Naive thymus-derived CD4-positive, alpha-beta T cell (primary cell): ENCODE data around the gene HSPH1. TPM values are rescaled to one million over a fixed set of nuclear protein-coding genes. Genes with fewer than 3 reads are reported as not detected.

ENCODE experiments used
- ATAC-seq: fragments of 150-1000 bp; cut with Tn5 transposase; 2 replicates; pipeline ENCODE4 v1.10.0; 2021; ENCODE audit warnings: mild to moderate bottlenecking, moderate library complexity
- CTCF ChIA-PET: fragments of 350-600 bp; sonication (Branson Sonifier 250); formaldehyde crosslinking; loops from one replicate; lab custom pipeline; 2021; ENCODE audit warnings: antibody characterized with exemption; lab: Charles Lee
- POLR2A ChIA-PET: fragments of 350-600 bp; sonication (Branson Sonifier 250); formaldehyde crosslinking; loops from one replicate; lab custom pipeline; 2021; ENCODE audit warnings: antibody characterized with exemption, inconsistent platforms; lab: Charles Lee
- DNase-seq, 9 donors: peaks; one replicate each; pipeline versions ENCODE4 v3.0.0 to v3.0.0-alpha.2; 2020 to 2022; ENCODE audit warnings: mixed read lengths in 1 of 9
- H3K27ac ChIP-seq: one replicate; pipeline ENCODE4 v1.7.0; 2013; ENCODE audit warnings: mild to moderate bottlenecking, low read depth, low read length, moderate library complexity
- H3K27me3 ChIP-seq, 2 donors: one replicate each; pipeline ENCODE4 v1.7.0; 2013; ENCODE audit warnings: low read length in 2 of 2, mild to moderate bottlenecking in 2 of 2, moderate library complexity in 2 of 2; ENCODE audit not compliant: control insufficient read depth in 2 of 2, insufficient read depth in 2 of 2
- H3K36me3 ChIP-seq, 3 experiments: 1 replicate in 2 of 3; 2 replicates in 1 of 3; pipeline ENCODE4 v1.7.0; 2013; ENCODE audit warnings: low read length in 3 of 3, mild to moderate bottlenecking in 3 of 3, moderate library complexity in 1 of 3; ENCODE audit not compliant: insufficient read depth in 3 of 3, control insufficient read depth in 2 of 3
- H3K4me1 ChIP-seq, 2 donors: one replicate each; pipeline ENCODE4 v1.7.0; 2013; ENCODE audit warnings: low read length in 2 of 2, mild to moderate bottlenecking in 2 of 2, moderate library complexity in 1 of 2; ENCODE audit not compliant: control insufficient read depth in 2 of 2, insufficient read depth in 2 of 2
- H3K4me3 ChIP-seq: 2 replicates; pipeline ENCODE4 v1.7.0; 2013; ENCODE audit warnings: mild to moderate bottlenecking, low read length
- H3K9me3 ChIP-seq, 3 experiments: 1 replicate in 2 of 3; 2 replicates in 1 of 3; pipeline ENCODE4 v1.7.0; 2013; ENCODE audit warnings: low read length in 3 of 3; ENCODE audit not compliant: control insufficient read depth in 2 of 3
- H3K27ac Mint-ChIP-seq, 9 donors: one replicate each; pipeline ENCODE4 v1.8.0; 2020 to 2022; ENCODE audit warnings: mixed read lengths in 9 of 9, mild to moderate bottlenecking in 8 of 9, moderate library complexity in 5 of 9, inconsistent platforms in 2 of 9
- H3K27me3 Mint-ChIP-seq, 5 donors: one replicate each; pipeline ENCODE4 v1.8.0; 2021 to 2022; ENCODE audit warnings: mixed read lengths in 5 of 5, mild to moderate bottlenecking in 1 of 5
- H3K36me3 Mint-ChIP-seq, 5 donors: one replicate each; pipeline ENCODE4 v1.8.0; 2020 to 2022; ENCODE audit warnings: mixed read lengths in 5 of 5, mild to moderate bottlenecking in 3 of 5, inconsistent platforms in 1 of 5
- H3K4me1 Mint-ChIP-seq, 7 donors: one replicate each; pipeline ENCODE4 v1.8.0; 2020 to 2022; ENCODE audit warnings: mixed read lengths in 7 of 7, mild to moderate bottlenecking in 3 of 7, inconsistent platforms in 1 of 7
- H3K4me3 Mint-ChIP-seq, 10 donors: one replicate each; pipeline ENCODE4 v1.8.0; 2020 to 2022; ENCODE audit warnings: mild to moderate bottlenecking in 10 of 10, mixed read lengths in 10 of 10, moderate library complexity in 6 of 10, inconsistent platforms in 2 of 10
- H3K9me3 Mint-ChIP-seq, 11 donors: one replicate each; pipeline ENCODE4 v1.8.0; 2020 to 2022; ENCODE audit warnings: mixed read lengths in 11 of 11, mild to moderate bottlenecking in 4 of 11, inconsistent platforms in 1 of 11, moderate library complexity in 1 of 11
- intact Hi-C, 2 donors: fragments of 100-400 bp; cut with micrococcal nuclease; formaldehyde crosslinking; loops; one replicate each; pipeline ENCODE4 v1.15.1; 2023
- polyA plus RNA-seq, 2 donors: library from polyadenylated mRNA; unstranded; fragments of 300-500 nt; fragmentation: Illumina TruSeq; gene quantifications; one replicate each; pipeline ENCODE4 v1.2.3, GENCODE V29; 2021
- total RNA-seq, 6 experiments: library from RNA in 5 of 6; stranded (reverse) in 5 of 6; gene quantifications; 1 replicate in 5 of 6; 2 replicates in 1 of 6; pipeline ENCODE4 v1.2.3 and lab custom pipeline; 2021 to 2026

HSPH1 gene
- total and polyA plus RNA-seq, 7 experiments from 2014 or later: 36.6 to 154 (median 73.1) TPM

- Histone ChIP-seq H3K36me3 (no peaks in the 10 kb centered on the region), H3K9me3 (no peaks in the 10 kb centered on the region), H3K27me3 (no peaks in the 10 kb centered on the region), H3K4me3 (no peak overlapping the region), H3K4me1 (no peaks in the 10 kb centered on the region), H3K27ac (no peak overlapping the region)
- H3K9me3 Mint-ChIP-seq: peaks cover 0 to 1% (median 0%) of the 10 kb centered on the region in 11 donors
- CTCF ChIA-PET: no interaction called here
- H3K27ac Mint-ChIP-seq: no peak overlapping the region
- peaks cover 0 to 23% (median 0%) of the 10 kb centered on the region in 7 donors for H3K4me1 Mint-ChIP-seq
- peaks cover 32 to 67% (median 44%) of the 10 kb centered on the region in 5 donors for H3K27me3 Mint-ChIP-seq
- H3K4me3 Mint-ChIP-seq: no peak overlapping the region
- DNase-seq (no peak), ATAC-seq (no peak)
- POLR2A ChIA-PET: no interaction called here
- intact Hi-C loops: no loop called here
- H3K36me3 Mint-ChIP-seq: peaks cover 0 to 6% (median 0%) of the 10 kb centered on the region in 5 donors
These were observed 39.6 kb downstream of the HSPH1 start for GRCh38 chr13:31122143-31122542.

- Histone ChIP-seq H3K27ac (no peak overlapping the region), H3K27me3 (no peaks in the 10 kb centered on the region), H3K9me3 (no peaks in the 10 kb centered on the region), H3K4me1 (no peaks in the 10 kb centered on the region), H3K4me3 (no peak overlapping the region), H3K36me3 (no peaks in the 10 kb centered on the region)
- intact Hi-C loops: no loop called here
- H3K36me3 Mint-ChIP-seq: peaks cover 0 to 5% (median 0%) of the 10 kb centered on the region in 5 donors
- DNase-seq (no peak), ATAC-seq (no peak)
- peaks cover 26 to 67% (median 44%) of the 10 kb centered on the region in 5 donors for H3K27me3 Mint-ChIP-seq
- ChIA-PET POLR2A (no interaction called here), CTCF (interaction anchor here (0.6 kb wide), 1 partner anchor 93 kb away, joined by 4 read pairs; no protein-coding TSS in a partner anchor)
- peaks cover 0 to 1% (median 0%) of the 10 kb centered on the region in 11 donors for H3K9me3 Mint-ChIP-seq
- no peak overlapping the region for H3K27ac Mint-ChIP-seq
- peaks cover 0 to 23% (median 0%) of the 10 kb centered on the region in 7 donors for H3K4me1 Mint-ChIP-seq
- no peak overlapping the region for H3K4me3 Mint-ChIP-seq
These were observed 40.1 kb downstream of the HSPH1 start for GRCh38 chr13:31121379-31122140.

- CTCF ChIA-PET: no interaction called here
These were observed 41.6 kb downstream of the HSPH1 start for GRCh38 chr13:31119966-31120700.

GRCh38 chr13:31119526-31119925 is 42.2 kb downstream of the HSPH1 start:
- H3K36me3 ChIP-seq: no peaks in the 10 kb centered on the region
- POLR2A ChIA-PET: no interaction called here
- CTCF ChIA-PET: no interaction called here
- DNase-seq (no peak), ATAC-seq (no peak)
- H3K27me3 ChIP-seq: no peaks in the 10 kb centered on the region
- Mint-ChIP-seq H3K27ac (peak overlapping the region in 1 of 9 donors; percentile 58), H3K27me3 (peaks cover 22 to 69% (median 30%) of the 10 kb centered on the region in 5 donors), H3K4me3 (no peak overlapping the region), H3K36me3 (no peaks in the 10 kb centered on the region), H3K4me1 (peaks cover 0 to 23% (median 0%) of the 10 kb centered on the region in 7 donors), H3K9me3 (peaks cover 0 to 1% (median 0%) of the 10 kb centered on the region in 11 donors)
- H3K27ac ChIP-seq: no peak overlapping the region
- H3K4me3 ChIP-seq: no peak overlapping the region
- intact Hi-C loops: no loop called here
- no peaks in the 10 kb centered on the region for H3K9me3 ChIP-seq
- no peaks in the 10 kb centered on the region for H3K4me1 ChIP-seq

More at GRCh38 chr13:31119966-31120700, 41.6 kb downstream of the HSPH1 start:
- Mint-ChIP-seq H3K9me3 (peaks cover 0 to 1% (median 0%) of the 10 kb centered on the region in 11 donors), H3K4me3 (peak overlapping the region in 1 of 10 donors; percentile 2), H3K4me1 (peaks cover 0 to 23% (median 0%) of the 10 kb centered on the region in 7 donors), H3K27ac (no peak overlapping the region), H3K27me3 (peaks cover 22 to 69% (median 35%) of the 10 kb centered on the region in 5 donors), H3K36me3 (no peaks in the 10 kb centered on the region)
- no peak for ATAC-seq
- no peaks in the 10 kb centered on the region for H3K27me3 ChIP-seq
- H3K9me3 ChIP-seq: no peaks in the 10 kb centered on the region
- no peak for DNase-seq
- H3K27ac ChIP-seq: no peak overlapping the region
- no peaks in the 10 kb centered on the region for H3K36me3 ChIP-seq
- H3K4me3 ChIP-seq: no peak overlapping the region
- intact Hi-C loops: no loop called here
- no peaks in the 10 kb centered on the region for H3K4me1 ChIP-seq
- POLR2A ChIA-PET: no interaction called here

GRCh38 chr13:31116224-31116623 is 45.5 kb downstream of the HSPH1 start:
- H3K27me3 Mint-ChIP-seq: peaks cover 14 to 70% (median 18%) of the 10 kb centered on the region in 5 donors

GRCh38 chr13:31115616-31116015 is 46.1 kb downstream of the HSPH1 start:
- DNase-seq (no peak), ATAC-seq (no peak)
- Histone ChIP-seq H3K4me1 (no peaks in the 10 kb centered on the region), H3K36me3 (no peaks in the 10 kb centered on the region), H3K4me3 (no peak overlapping the region), H3K9me3 (no peaks in the 10 kb centered on the region), H3K27ac (no peak overlapping the region), H3K27me3 (no peaks in the 10 kb centered on the region)
- ChIA-PET CTCF (no interaction called here), POLR2A (no interaction called here)
- H3K36me3 Mint-ChIP-seq: no peaks in the 10 kb centered on the region
- peaks cover 0 to 12% (median 0%) of the 10 kb centered on the region in 7 donors for H3K4me1 Mint-ChIP-seq
- H3K4me3 Mint-ChIP-seq: no peak overlapping the region
- no peak overlapping the region for H3K27ac Mint-ChIP-seq
- no peaks in the 10 kb centered on the region for H3K9me3 Mint-ChIP-seq
- intact Hi-C loops: no loop called here
- H3K27me3 Mint-ChIP-seq: peaks cover 12 to 72% (median 14%) of the 10 kb centered on the region in 5 donors

More at GRCh38 chr13:31116224-31116623, 45.5 kb downstream of the HSPH1 start:
- Histone ChIP-seq H3K27me3 (no peaks in the 10 kb centered on the region), H3K36me3 (no peaks in the 10 kb centered on the region), H3K4me3 (no peak overlapping the region), H3K4me1 (no peaks in the 10 kb centered on the region), H3K27ac (no peak overlapping the region), H3K9me3 (no peaks in the 10 kb centered on the region)
- H3K36me3 Mint-ChIP-seq: no peaks in the 10 kb centered on the region
- CTCF ChIA-PET: no interaction called here
- ATAC-seq (no peak), DNase-seq (no peak)
- no peak overlapping the region for H3K4me3 Mint-ChIP-seq
- intact Hi-C loops: no loop called here
- POLR2A ChIA-PET: no interaction called here
- no peak overlapping the region for H3K27ac Mint-ChIP-seq
- no peaks in the 10 kb centered on the region for H3K9me3 Mint-ChIP-seq
- peaks cover 0 to 17% (median 0%) of the 10 kb centered on the region in 7 donors for H3K4me1 Mint-ChIP-seq
